ENCODE results near the gene CASZ1.

- TF ChIP-seq CTCF (conservative IDR thresholded peaks at IDR 0.05 in 1 of 2, IDR thresholded peaks at IDR 0.05 in 1 of 2; ENCODE audit: low read depth in 1 of 2, low read length in 2 of 2): no peak
- TF ChIP-seq EZH2 (IDR thresholded peaks at IDR 0.05; ENCODE audit: low read length, missing control alignments): no peak
Observed at GRCh38 chr1:10772711-10773110, 23.7 kb downstream of the CASZ1 start.
